Right cardiac atrium (tissue), 5 donors: Measurements from ENCODE around the gene IGFBP6. TPM values are rescaled to one million over a fixed set of nuclear protein-coding genes. Genes with fewer than 3 reads are reported as not detected.
"Not testable (repeated sequence)": the region's sequence is repeated elsewhere in the genome, so short reads cannot be mapped to it uniquely, and the experiment has no call there.

Experiments used
- ATAC-seq, 2 donors: fragments of 200-7000 bp; cut with Tn5 transposase; one replicate each; pipeline versions ENCODE4 v1.8.0 to v1.9.1; 2020; ENCODE audit warnings: moderate library complexity in 2 of 2, mild to moderate bottlenecking in 1 of 2
- DNase-seq, 3 donors: peaks; one replicate each; pipeline ENCODE4 v3.0.0-alpha.2; 2020
- H3K27ac ChIP-seq: one replicate; pipeline ENCODE4 v1.5.1; 2013; ENCODE audit warnings: mild to moderate bottlenecking, low read length, control low read depth, moderate library complexity
- H3K27me3 ChIP-seq: one replicate; pipeline ENCODE4 v1.6.1; 2013; ENCODE audit not compliant: control insufficient read depth, insufficient read depth
- H3K4me1 ChIP-seq: one replicate; pipeline ENCODE4 v1.6.1; 2013; ENCODE audit warnings: low read length; ENCODE audit not compliant: control insufficient read depth, insufficient read depth
- H3K4me3 ChIP-seq: one replicate; pipeline ENCODE4 v1.5.1; 2013; ENCODE audit warnings: low read length, control low read depth
- H3K9me3 ChIP-seq: one replicate; pipeline ENCODE4 v1.6.1; 2013; ENCODE audit warnings: low read length; ENCODE audit not compliant: control insufficient read depth
- WGBS: extraction: QIAGEN DNeasy Blood & Tissue Kit; methylation state at CpG from one replicate; pipeline ENCODE4 v1.1.7; 2013; 5-methylcytosine and 5-hydroxymethylcytosine counted together
- intact Hi-C, 4 donors: fragments of 100-400 bp; cut with DNase I; formaldehyde crosslinking; loops; one replicate each; pipeline versions ENCODE4 v1.11.0 to v1.14.0; 2022 to 2023
- polyA plus RNA-seq: library from polyadenylated mRNA; stranded (reverse); fragments of 200-250 nt; gene quantifications from one replicate; pipeline ENCODE4 v1.2.3, GENCODE V29; 2013
- total RNA-seq, 4 donors: library from RNA; stranded (reverse); fragmentation: NEBNext Ultra II Directional; extraction: Animal tissue kit (Norgen Biotek cat#: 25700); gene quantifications; one replicate each; pipeline ENCODE4 v1.2.1, GENCODE V29; 2021
- donor health status: healthy with polysubstance abuse.
- donor health status: DM: no; HTN: yes; CAD: no.
- donor health status: DM: no; HTN: no; CAD: no.
- donor health status: DM: no; HTN: yes; CAD: no; lungs with severe emphysema.
- donor health status: DM: yes; HTN: yes; CAD: no.

IGFBP6 gene
- total and polyA plus RNA-seq, 5 donors: 49.7 to 178 (median 134) TPM

- intact Hi-C loops: no loop called here
- no peaks in the 10 kb centered on the region for H3K27me3 ChIP-seq
- H3K4me1 ChIP-seq: peaks cover 6% of the 10 kb centered on the region
- H3K9me3 ChIP-seq: no peaks in the 10 kb centered on the region
- DNase-seq (no peak), ATAC-seq (no peak)
- 83% methylated on average over 6 of the region's 6 CpGs for WGBS
- no peak overlapping the region for H3K27ac ChIP-seq
- H3K4me3 ChIP-seq: no peak overlapping the region
Observed at GRCh38 chr12:53094394-53094787, 3.1 kb upstream of the IGFBP6 start.

GRCh38 chr12:53094796-53095595, 2.5 kb upstream of the IGFBP6 start:
- H3K27ac ChIP-seq, H3K9me3 ChIP-seq, intact Hi-C loops, H3K27me3 ChIP-seq, H3K4me1 ChIP-seq, DNase-seq, ATAC-seq, H3K4me3 ChIP-seq: not testable (repeated sequence)
- over 99% methylated on average over 5 of the region's 5 CpGs for WGBS

- intact Hi-C loops, H3K27me3 ChIP-seq, DNase-seq, H3K4me1 ChIP-seq, H3K4me3 ChIP-seq, ATAC-seq, H3K9me3 ChIP-seq, H3K27ac ChIP-seq: not testable (repeated sequence)
- WGBS: 92% methylated on average over 3 of the region's 3 CpGs
Observed at GRCh38 chr12:53095596-53095895, 1.9 kb upstream of the IGFBP6 start.

- H3K4me1 ChIP-seq: peaks cover 6% of the 10 kb centered on the region
- DNase-seq: peak; percentile 90 to 94 (median 93)
- ATAC-seq: peak; percentile 81 to 86
- H3K9me3 ChIP-seq: no peaks in the 10 kb centered on the region
- 39% methylated on average over 11 of the region's 11 CpGs for WGBS
- no peaks in the 10 kb centered on the region for H3K27me3 ChIP-seq
- intact Hi-C loops: no loop called here
- H3K4me3 ChIP-seq: no peak overlapping the region
- peak overlapping the region; percentile 75 for H3K27ac ChIP-seq
Observed at GRCh38 chr12:53096089-53096741, 1.3 kb upstream of the IGFBP6 start.

- peaks cover 6% of the 10 kb centered on the region for H3K4me1 ChIP-seq
- 42% methylated on average over 9 of the region's 9 CpGs for WGBS
Observed at GRCh38 chr12:53096759-53097158, 708 bp upstream of the IGFBP6 start.

GRCh38 chr12:53097207-53097563, 282 bp upstream of the IGFBP6 start:
- H3K4me1 ChIP-seq: peaks cover 6% of the 10 kb centered on the region
- no peaks in the 10 kb centered on the region for H3K9me3 ChIP-seq
- peak overlapping the region; percentile 69 for H3K27ac ChIP-seq
- WGBS: 3% methylated on average over 9 of the region's 9 CpGs
- intact Hi-C loops: no loop called here
- peak overlapping the region; percentile 30 for H3K4me3 ChIP-seq
- peak; percentile 52 to 61 for ATAC-seq
- DNase-seq: peak in 1 of 3 donors; percentile 79
- H3K27me3 ChIP-seq: no peaks in the 10 kb centered on the region

More at GRCh38 chr12:53096759-53097158, 708 bp upstream of the IGFBP6 start:
- intact Hi-C loops: no loop called here
- no peak for ATAC-seq
- H3K27ac ChIP-seq: peak overlapping the region; percentile 69
- H3K4me3 ChIP-seq: peak overlapping the region; percentile 30
- no peaks in the 10 kb centered on the region for H3K27me3 ChIP-seq
- no peaks in the 10 kb centered on the region for H3K9me3 ChIP-seq
- DNase-seq: peak in 1 of 3 donors; percentile 54

GRCh38 chr12:53098354-53098981, 1.0 kb downstream of the IGFBP6 start:
- 32% methylated on average over 13 of the region's 13 CpGs for WGBS
- H3K9me3 ChIP-seq: no peaks in the 10 kb centered on the region
- peak overlapping the region; percentile 30 for H3K4me3 ChIP-seq
- H3K4me1 ChIP-seq: peaks cover 6% of the 10 kb centered on the region
- H3K27me3 ChIP-seq: no peaks in the 10 kb centered on the region
- H3K27ac ChIP-seq: peak overlapping the region; percentile 69
- DNase-seq: peak; percentile 66 to 79 (median 69)
- intact Hi-C loops: loop anchor here in 3 of 4 donors (2.0 kb wide), 3 partner anchors 26 to 34 kb away; no protein-coding TSS in a partner anchor
- peak; percentile 29 to 68 for ATAC-seq

GRCh38 chr12:53099071-53099882, 1.8 kb downstream of the IGFBP6 start:
- Histone ChIP-seq H3K4me3 (peak overlapping the region; percentile 17), H3K27me3 (no peaks in the 10 kb centered on the region), H3K27ac (peak overlapping the region; percentile 69), H3K9me3 (no peaks in the 10 kb centered on the region), H3K4me1 (peaks cover 6% of the 10 kb centered on the region)
- intact Hi-C loops: loop anchor here in 3 of 4 donors (2.0 kb wide), 3 partner anchors 26 to 34 kb away; no protein-coding TSS in a partner anchor
- DNase-seq (peak; percentile 95 to 97 (median 96)), ATAC-seq (peak; percentile 79 to 84)
- WGBS: 16% methylated on average over 6 of the region's 6 CpGs

GRCh38 chr12:53100466-53101151, 3.1 kb downstream of the IGFBP6 start:
- intact Hi-C loops: no loop called here
- 87% methylated on average over 13 of the region's 13 CpGs for WGBS
- DNase-seq (peak in 1 of 3 donors; percentile 56), ATAC-seq (no peak)
- Histone ChIP-seq H3K27me3 (no peaks in the 10 kb centered on the region), H3K27ac (no peak overlapping the region), H3K9me3 (no peaks in the 10 kb centered on the region), H3K4me1 (peaks cover 6% of the 10 kb centered on the region), H3K4me3 (no peak overlapping the region)

- H3K27ac ChIP-seq: no peak overlapping the region
- intact Hi-C loops: no loop called here
- no peak for ATAC-seq
- H3K27me3 ChIP-seq: no peaks in the 10 kb centered on the region
- no peaks in the 10 kb centered on the region for H3K9me3 ChIP-seq
- no peak overlapping the region for H3K4me3 ChIP-seq
- DNase-seq: no peak
- 87% methylated on average over 7 of the region's 7 CpGs for WGBS
- H3K4me1 ChIP-seq: peaks cover 3% of the 10 kb centered on the region
Observed at GRCh38 chr12:53101266-53101665, 3.8 kb downstream of the IGFBP6 start.
